Ureter (tissue), 1 donor: ENCODE measurements around the gene BCAS2. TPM values are rescaled to one million over a fixed set of nuclear protein-coding genes. Genes with fewer than 3 reads are reported as not detected.
"Not testable (repeated sequence)": the region's sequence is repeated elsewhere in the genome, so short reads cannot be mapped to it uniquely, and the experiment has no call there.

ENCODE experiments used
- DNase-seq: peaks from one replicate; pipeline ENCODE4 v3.0.0-alpha.2; 2020; ENCODE audit warnings: low spot score
- total RNA-seq: library from RNA; stranded (reverse); gene quantifications from one replicate; pipeline ENCODE4 v1.2.4, GENCODE V29; 2023
- donor health status: DM: yes; HTN: yes; CAD: no.

The BCAS2 gene
- total RNA-seq: 46.0 TPM

DNA sequence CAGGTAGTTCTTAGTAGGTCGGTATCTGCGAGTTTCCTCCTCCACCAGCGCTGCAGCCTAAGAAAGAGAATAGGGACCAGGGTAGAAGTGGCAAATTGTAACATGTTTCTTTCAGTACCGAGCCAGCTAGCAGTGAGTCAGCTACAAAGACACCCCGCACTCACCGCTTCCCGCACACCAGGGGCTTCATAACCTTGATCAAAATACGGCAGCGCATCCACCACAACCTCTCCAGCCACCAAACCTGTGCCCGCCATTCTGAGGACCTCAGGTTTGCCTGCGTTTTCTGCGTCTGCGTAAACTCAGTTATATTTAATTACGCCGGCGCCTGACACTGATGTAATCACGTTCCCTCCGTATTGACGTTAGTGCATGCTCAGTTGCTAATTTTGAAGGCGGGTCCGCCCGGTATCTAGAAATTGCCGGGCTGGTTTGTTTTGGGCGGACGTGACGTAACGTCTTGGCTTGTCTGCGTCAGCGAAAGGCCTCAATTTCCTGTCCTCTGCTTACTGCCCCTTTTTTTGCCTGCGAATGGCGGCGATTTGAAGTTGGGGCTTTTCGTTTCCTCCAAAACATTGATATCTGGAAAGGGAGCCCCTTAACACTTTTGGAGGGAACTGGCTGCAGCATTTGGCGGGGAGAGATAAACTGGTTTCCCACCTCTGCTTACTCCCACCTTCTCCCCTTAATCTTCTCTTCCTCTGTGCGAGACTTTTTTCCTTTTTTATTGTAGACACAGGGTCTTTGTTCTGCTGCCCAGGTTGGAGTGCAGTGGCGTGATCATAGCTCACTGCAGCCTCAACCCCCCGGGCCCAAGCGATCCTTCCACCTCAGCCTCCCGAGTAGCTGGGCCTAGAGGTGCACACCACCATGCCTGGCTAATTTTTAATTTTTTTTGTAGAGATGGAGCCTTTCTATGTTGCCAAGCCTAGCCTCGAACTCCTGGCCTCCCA, at the start of gene BCAS2:
TSS of gene BCAS2 (minus strand) at position 281 of the 953 bp plus-strand sequence. CDS start at position 257, 24 bp downstream.
- DNase-seq: peak; percentile 98

DNA sequence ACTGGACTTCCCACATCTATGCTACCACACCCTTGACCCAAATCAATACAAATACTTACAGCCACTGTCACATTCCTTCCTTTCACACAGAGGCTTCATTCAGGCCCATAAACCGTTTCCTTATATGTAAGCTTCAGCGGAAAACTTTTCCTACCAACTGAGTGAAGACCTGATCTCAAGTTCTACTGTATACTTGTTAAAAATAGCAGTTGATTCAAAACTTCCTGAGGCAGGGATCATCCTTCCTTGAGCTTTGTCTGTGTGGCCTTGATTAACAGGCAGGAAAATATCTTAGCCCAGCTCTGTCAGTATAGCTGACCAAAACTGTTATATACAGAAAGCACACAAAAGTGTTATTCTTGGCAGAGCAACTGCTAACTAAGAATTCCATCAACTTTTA, 45.7 kb upstream of the BCAS2 start:
- no peak for DNase-seq

DNA sequence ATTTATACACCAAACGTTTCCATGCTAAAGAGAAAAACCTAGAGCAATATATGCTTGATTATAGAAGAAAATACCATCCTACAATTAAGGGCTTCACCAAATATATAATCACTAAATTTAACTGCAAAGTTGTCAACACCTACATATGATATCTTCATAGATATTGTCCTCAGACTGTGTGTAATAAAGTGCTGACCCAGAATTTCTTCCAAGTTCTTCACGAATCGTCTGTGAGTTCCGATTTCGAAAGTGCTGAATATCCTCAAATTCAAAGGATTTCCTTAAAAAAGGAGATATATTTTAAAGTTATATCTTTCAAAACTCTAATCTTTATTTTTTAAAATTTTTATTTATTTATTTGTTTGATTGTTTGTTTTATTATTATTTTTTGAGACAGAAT, 41.9 kb upstream of the BCAS2 start:
- DNase-seq: no peak

DNA sequence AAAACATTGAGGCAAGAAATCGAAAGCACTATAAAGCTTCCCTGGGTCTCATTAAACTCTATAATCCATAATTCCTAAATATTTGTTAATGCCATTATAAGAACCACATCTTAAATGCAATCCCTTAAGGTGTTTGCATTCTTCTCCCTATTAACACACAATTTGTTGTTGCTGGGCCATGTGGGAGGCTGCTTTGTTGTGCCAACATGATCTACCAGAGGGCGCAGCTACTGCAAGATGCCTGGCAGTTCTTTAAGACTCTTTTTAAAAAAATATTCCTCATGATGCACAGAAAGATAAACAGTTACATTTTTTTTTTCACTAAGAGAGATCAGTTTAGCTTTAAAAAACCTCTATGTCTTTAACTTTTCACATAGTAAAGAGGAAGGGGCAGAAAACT, 39.0 kb upstream of the BCAS2 start:
- DNase-seq: no peak

DNA sequence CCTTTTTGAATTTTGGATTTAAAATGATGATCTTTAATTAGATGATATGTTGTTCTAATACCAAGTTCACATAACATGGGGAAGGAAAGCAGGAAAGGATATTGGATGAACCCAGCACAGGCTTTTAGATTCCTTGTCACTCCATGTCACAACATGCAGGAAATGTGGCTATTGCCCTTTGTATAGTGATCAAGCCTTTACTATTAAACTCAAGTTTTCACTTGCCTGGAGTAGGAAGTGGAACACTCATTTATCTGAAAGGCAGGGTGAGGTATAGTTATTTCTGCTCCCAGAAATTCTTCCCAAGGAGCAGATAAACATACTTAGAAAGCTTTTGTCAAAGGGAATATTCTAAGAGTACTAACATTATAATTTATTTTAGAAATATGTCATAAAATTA, 37.2 kb upstream of the BCAS2 start:
- no peak for DNase-seq

DNA sequence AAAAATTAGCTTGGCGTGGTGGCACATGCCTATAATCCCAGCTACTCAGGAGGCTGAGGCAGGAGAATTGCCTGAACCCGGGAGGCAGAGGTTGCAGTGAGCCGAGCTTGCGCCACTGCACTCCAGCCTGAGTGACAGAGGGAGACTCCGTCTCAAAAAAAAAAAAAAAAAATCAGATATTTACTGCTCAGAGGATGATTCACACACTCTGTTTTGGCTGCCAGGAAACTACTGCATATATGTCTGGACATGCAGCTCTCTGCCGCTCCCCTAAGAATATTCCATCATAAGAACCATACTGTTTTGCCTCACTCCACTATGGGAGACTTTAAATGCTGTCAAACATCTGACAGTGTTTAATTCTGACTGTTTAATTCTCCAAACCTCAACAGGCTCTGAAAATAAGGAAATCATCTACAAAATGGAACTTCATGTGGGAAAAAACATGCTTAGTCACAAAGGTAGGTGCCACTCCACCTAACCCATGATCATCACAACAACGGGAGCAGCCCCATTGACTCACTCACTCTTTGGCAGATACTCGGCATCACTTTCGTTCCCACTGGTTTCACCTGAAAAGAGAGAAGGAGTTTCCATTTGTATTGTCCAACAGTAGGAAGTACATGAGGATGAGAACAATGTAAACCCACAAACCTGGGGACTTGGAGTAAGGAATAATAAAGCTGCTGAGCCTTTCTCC, 29.3 kb upstream of the BCAS2 start:
- DNase-seq: no peak

DNA sequence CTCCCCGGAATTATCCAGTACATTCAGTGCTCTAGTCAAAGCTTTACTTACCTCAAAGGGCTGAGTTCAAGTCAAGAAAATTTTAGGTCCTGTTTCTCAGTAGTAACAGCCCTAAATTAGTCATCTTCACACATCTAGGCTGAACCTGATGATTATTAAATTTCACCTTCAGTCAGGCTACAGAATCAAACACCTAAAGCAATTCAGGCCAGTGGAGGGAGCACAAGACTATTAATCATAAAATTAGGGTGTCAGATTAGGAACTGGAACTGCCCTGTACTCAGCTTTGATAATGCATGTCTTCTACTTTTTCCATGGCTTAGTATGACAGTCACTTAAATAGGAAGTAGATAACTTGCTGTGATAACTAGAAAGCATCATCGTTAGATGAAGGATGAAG, 28.4 kb upstream of the BCAS2 start:
- no peak for DNase-seq

DNA sequence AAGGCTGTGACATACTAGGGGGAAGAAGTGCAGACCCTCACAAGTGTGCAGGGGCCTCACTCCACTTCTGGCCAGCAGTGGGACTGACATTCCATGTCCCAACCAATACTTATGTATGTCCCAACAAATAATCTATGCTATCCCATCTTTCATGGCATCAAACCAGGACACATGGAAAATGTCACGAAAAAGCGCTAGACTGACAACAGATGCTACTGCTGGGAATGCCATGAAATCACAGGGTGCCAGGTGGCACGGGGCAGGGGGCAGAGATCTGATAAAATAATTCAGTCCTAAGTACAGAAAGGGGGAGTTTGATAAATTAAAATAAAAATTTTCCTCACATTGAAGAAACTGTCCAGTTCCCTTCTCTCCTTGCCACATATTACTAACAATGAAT, 27.6 kb upstream of the BCAS2 start:
- no peak for DNase-seq

DNA sequence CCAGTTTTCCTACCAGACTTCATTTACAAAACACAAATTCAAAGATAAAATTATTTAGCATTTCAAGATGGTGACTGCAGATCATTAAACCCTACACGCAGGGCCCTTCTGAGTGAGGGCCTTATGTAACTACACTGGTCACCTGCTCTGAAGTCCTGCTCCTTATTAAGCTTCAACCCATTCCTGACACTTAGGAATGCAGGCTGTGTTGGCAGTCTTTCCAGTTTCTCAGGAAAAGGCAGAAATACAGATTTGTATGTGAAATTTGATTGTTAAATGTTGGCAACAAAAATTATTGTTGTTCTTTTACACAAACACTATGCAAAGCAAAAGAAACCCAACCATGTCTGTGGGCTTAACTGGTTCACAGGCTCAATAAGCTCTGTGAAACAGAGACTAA, 25.8 kb upstream of the BCAS2 start:
- no peak for DNase-seq

DNA sequence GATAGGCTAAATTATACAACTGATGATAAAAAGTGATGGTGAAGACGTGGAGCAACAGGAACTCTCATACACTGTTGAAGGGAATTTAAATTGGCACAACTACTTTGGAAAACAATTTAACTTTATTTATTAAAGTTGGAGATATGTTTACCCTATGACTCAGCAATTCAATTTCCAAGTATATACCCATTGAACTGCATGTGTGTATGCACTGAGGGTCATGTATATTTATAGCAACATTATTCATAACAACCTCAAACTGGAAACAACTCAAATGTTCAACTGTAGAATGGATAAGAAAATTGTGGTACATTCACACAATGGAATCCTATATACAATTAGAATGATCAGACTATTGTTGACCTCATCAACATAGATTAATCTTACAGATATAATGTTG, 16.5 kb upstream of the BCAS2 start:
- no peak for DNase-seq

DNA sequence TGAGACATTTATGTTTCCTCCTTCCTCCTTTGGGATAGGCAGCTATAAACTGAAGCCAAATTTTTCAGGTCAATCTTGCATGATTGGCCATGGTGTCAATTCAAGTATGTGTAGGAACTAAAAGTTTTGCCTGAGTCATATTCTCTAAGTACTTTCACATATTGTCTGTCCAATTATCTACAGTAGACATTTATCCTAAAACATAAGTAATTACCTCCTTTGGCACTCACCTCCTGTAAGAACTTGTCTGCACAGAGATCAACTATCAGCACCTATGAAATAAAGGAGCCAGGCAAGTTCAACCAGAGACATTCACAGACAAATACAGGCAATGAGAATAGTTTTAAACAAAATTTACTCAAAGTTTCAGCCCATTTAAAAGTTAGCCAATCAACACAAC, 14.2 kb upstream of the BCAS2 start:
- DNase-seq: no peak

DNA sequence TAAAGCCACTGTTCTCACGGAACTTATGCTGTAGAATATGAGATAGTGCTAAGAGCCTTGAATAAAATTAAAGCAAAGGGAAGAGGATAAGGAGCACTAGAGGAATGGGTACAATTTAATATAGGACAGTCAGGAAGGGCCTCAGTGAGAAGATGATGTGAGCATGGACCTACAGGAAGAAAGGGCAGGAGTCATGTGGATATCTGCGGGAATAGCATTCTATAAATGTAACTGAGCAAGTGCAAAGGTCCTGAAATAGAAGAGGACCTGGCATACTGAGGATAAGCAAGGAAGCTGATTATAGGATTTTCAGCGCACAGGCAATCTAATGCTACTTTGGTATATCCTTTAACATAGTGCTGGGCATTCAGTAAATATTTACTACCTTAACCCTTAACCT, 12.6 kb upstream of the BCAS2 start:
- DNase-seq: no peak

DNA sequence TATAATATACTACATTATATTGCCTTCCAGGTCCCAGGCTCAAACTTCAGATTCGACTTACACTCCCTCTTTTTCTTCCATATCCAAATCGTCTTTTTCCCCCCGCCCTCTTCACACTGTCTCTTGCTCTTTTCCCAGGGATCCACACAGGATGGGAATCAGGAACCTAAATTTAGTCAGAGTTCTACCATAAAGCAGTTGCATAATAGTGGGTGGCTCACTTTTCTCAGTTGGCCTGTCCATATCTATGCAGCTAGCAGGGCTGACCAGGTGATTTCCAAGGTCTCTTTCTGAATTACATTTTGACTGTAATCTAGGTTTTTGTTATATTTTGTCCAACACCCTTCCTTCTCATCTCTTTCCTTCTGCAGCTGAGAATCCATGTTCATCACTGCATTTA, 7.7 kb upstream of the BCAS2 start:
- DNase-seq: no peak

DNA sequence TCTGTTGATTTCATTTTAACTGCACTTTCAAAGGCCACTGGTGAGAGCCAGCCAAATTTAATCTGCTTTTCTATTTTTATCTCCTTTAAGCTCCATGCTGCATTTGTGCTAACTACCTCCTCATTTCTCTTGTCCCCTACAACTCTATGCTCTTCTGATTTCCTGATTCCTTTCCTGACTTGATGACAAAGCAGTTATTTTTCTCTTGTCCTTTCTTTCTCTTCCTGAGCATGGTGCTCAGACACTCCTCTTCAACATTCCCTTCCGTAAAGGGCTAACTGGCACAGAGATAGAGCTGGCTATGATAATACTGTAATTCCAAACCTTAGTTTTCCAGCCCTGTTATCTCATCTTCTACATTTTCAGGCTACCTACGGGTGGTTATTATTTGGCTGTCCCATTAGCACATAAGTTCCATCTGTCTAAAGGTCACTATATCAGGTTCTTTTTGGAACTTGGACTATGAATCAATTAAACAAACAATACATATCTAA, 6.8 kb upstream of the BCAS2 start:
- DNase-seq: no peak

DNA sequence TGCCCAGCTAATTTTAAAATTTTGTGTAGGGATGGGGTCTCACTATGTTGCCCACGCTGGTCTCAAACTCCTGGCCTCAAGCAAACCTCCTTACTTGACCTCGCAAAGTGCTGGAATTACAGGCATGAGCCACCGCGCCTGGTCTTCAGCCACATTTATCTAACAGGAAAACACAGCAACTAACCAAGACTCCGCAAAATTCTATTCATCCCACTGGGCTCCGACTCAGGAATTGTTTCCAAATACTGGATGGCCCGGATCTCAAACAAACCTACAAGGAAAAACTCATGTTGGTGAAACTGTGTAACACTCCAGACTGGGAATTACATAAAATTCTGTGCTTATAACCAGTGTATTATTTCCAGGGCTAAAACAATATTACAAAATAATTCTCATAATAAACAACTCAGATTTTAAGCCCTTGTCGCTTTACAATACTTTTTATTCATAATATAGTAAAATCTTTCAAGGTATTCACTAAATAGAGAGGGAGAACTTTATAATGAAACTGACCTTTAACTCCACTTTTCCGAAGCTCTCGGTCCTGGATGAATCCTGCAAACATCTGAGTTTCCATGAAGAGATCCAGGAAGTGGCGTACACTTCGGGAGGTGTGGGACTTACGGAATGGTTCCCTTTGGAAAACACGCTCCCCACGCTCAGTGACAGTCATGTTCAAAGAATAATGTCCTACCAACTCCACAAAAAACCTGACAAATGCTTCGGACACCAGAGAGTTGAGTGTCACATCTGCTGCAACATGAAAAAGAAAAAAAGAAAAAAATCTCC, 6.0 kb upstream of the BCAS2 start:
- no peak for DNase-seq

DNA sequence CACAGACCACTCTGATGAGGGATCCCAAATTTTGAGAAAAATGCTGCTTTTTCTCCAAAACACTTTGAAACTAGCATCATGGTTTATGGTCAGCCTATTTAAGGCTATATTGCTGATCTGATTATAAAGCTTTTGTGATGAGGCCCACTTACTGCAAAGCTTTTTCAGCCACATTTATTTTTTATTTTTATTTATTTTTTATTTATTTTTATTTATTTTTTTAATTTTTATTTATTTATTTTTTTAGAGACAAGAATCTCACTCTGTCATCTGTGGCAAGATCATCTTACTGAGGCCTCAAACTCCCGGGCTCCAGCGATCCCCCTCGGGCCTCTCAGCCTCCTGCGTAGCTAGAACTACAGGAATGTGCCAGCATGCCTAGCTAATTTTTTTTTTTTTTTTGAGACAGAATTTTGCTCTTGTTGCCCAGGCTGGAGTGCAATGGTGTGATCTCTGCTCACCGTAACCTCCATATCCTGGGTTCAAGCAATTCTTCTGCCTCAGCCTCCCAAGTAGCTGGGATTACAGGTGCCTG, 5.2 kb upstream of the BCAS2 start:
- DNase-seq: no peak

DNA sequence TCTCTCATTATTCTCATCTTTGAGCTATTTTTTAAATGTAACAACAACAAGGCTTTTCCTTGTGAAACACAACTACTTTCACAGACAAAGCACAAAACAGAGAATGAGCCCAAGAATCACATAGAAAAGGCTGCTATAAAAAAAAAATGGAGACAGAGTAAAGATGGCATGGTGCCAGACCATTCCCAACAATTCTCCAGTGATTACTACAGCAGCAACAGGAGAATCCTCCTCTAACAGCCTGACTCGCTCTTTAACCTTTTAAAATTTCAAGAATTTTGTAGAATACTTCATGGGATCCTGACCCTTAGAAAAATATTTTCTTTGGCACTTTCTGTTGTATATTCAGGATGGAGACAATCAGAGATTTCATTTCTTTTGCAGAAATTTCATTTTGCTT, 3.8 kb upstream of the BCAS2 start:
- DNase-seq: no peak

DNA sequence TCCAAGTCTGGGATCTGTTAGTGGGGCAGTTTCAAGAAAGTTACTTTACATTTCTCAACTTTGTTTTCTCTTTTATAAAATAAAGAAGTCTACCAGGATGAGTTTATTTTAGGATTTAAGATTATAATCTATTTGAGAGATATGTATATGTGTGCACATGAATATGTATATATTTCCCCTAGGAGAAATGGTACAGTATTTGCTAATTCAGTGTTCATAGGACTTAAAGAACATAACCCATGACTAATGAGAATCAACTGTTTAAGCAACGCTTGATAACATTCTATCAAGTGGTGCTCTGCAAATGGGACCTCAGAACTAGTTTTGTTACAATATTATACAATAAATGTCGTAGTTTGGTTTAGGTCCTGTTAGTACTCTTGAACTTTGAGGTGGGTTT, 7.0 kb downstream of the BCAS2 start:
- DNase-seq: no peak

DNA sequence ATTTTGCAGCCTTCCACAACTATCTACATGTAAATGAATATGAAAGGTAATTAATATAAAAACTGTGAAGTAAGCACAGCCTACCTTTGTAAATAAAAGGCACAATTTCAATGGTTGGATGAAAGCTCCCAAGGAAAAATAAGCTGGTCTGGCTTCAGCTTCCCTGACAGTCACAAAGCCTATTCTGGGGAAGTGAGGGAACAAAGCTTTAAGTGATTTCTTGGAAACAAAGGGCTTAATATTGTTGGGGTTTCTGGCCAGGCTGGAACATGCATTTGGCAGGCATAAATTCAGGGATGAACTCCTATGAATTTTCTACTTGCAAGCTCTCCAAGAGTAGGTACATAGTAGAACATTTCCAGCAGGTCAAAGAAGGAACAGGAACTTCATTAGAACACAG, 17.3 kb downstream of the BCAS2 start:
- no peak for DNase-seq

DNA sequence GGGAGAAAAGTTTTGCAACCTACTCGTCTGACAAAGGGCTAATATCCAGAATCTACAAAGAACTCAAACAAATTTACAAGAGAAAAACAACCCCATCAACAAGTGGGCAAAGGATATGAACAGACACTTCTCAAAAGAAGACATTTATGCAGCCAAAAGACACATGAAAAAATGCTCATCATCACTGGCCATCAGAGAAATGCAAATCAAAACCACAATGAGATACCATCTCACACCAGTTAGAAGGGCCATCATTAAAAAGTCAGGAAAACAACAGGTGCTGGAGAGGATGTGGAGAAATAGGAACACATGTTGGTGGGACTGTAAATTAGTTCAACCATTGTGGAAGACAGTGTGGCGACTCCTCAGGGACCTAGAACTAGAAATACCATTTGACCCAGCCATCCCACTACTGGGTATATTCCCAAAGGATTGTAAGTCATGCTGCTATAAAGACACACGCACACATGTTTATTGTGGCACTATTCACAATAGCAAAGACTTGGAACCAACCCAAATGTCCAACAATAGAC, 18.4 kb downstream of the BCAS2 start:
- DNase-seq: not testable (repeated sequence)

DNA sequence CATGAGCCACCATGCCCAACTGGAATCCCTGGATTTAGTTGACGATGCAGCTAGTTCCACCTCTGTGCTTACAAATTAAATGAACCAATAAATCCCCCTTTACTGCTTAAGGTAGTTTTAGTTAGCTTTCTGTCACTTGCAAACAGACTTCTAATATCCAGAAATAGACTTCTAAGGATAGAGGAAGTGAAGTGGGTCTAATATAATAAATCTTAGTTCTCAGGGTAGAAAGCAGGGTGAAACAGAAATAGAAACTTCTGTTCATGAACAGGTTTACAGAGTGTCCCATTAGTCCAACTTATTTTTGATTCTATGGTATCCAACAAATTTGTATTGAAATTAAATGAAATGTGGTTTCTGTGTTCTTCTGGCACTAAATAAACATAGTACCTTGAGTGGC, 20.1 kb downstream of the BCAS2 start:
- no peak for DNase-seq

DNA sequence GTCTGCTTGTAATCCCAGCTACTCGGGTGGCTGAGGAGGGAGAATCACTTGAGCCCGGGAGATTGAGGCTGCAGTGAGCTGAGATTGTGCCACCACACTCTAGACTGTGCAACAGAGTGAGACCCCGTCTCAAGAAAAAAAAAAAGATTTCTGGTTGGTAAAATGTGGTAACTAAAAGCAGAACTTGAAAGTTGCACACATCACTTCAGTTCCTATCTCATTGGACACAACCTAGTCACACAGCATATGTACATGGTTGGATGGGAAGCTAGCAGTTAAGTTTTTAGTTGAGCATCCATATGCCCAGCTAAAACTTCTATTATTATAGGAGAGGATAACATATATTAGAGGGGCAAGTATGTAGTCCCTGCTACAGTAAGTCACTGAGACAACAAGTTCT, 22.1 kb downstream of the BCAS2 start:
- no peak for DNase-seq
